Measurements from ENCODE around the gene ENTPD8.
"Not testable (repeated sequence)": the region's sequence is repeated elsewhere in the genome, so short reads cannot be mapped to it uniquely, and the experiment has no call there.

ENTPD8 gene

GRCh38 chr9:137410891-137411249 is 30.3 kb downstream of the ENTPD8 start:
- no peak overlapping the region for H3K4me3 ChIP-seq (ENCODE audit: low read depth, low read length)
- no peak for DNase-seq (ENCODE audit: low read depth)
- no peak for TF ChIP-seq CTCF (IDR thresholded peaks at IDR 0.05; ENCODE audit: low read depth, low read length, missing control alignments)

GRCh38 chr9:137410236-137410890 is 30.8 kb downstream of the ENTPD8 start:
- not testable (repeated sequence) for DNase-seq (ENCODE audit: low read depth); H3K4me3 ChIP-seq (ENCODE audit: low read depth, low read length)

DNA sequence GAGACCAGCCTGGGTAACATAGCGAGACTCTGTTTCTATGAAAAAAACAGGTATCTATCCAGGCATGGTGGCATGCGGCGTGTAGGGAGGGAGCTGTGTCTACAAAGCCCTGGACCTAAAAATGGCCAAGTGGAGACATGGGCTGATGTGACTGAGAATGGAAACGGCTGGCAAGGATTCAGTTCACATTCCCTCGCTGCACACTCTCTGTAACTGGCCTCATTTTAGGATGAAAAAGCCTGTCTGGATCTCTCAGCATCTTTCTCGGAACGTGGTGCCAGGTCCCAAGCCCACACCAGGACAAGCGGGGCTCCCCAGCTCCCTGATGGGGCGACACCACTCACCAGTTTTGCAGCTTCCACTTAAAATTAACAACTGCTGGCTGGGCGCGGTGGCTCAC is 31.6 kb downstream of the ENTPD8 start:
- TF ChIP-seq CTCF (IDR thresholded peaks at IDR 0.05; ENCODE audit: low read depth, low read length, missing control alignments): no peak
- no peak overlapping the region for H3K4me3 ChIP-seq (ENCODE audit: low read depth, low read length)
- DNase-seq (ENCODE audit: low read depth): no peak

DNA sequence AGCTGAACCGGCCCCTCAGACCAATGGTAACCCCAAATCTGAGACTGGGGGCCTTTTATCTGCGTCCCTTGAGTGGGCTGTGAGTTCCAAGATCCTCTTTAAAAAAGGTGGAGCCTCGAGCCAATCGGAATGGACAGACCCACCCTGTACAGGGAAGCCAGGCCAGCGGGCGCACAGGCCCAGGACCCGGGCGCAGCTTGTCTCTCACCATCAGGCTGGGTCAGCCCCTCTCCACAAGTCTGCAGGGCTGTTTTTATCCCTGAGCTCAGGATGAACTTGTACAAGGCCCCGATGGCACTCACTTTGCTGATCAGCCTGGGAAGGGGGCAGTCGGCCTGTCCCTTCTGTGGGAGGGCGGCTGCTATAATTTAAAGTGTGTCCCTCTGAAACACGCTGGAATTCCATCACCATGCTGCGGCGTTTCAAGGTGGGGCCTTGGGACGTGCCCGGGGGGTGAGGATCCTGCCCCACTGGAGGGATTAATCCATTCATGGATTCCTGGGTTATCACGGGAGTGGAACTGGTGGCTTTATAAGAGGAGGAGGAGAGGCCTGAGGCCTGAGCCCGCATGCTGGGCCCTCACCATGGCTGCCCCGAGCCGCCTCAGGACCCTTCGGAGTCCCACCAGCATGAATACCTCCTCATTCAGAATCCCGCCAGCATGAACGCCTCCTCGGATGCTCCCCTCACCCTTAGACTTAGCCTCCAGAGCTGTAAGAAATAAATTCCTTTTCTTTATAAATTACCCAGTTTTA is 32.3 kb downstream of the ENTPD8 start:
- H3K4me3 ChIP-seq (ENCODE audit: low read depth, low read length): no peak overlapping the region
- DNase-seq (ENCODE audit: low read depth): no peak
- TF ChIP-seq CTCF (IDR thresholded peaks at IDR 0.05; ENCODE audit: low read depth, low read length, missing control alignments): no peak

DNA sequence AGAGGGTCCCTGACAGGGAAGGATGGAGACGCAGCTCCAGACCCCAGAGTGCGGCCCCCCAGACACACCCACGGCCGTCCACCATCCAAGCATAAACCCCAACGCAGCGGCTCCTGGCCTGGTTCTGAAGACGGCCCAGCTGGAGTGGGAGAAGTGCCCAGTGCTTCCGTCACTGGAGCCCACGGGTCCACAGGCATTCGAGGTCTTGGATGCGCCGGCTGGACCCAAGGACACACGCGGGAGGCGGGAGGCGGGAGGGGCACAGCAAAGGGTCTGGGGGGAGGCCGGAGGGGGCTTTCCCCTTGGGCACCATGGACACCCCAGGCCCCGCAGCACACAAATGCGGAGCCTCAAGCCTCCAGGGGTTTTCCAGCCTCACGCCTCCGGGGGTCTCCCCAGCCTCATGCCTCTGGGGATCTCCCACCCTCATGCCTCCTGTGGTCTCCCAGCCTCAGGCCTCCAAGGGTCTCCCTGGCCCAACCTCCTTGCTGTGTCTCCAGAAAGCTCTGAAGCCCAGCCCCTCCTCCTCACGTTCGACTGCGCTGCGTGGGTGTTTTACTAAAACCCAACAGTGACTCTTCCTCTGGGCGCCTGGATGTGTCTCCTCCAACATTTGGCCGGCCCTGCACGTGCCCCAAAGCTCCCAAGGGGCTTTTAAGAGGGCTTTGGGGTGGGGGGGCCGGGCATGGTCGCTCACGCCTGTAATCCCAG is 33.4 kb downstream of the ENTPD8 start:
- H3K4me3 ChIP-seq (ENCODE audit: low read depth, low read length): peak overlapping the region; percentile 5; the same call in 1 of the 2 replicates
- DNase-seq (ENCODE audit: low read depth): peak; percentile 41
- no peak for TF ChIP-seq CTCF (IDR thresholded peaks at IDR 0.05; ENCODE audit: low read depth, low read length, missing control alignments)

- DNase-seq (ENCODE audit: low read depth): no peak
- TF ChIP-seq CTCF (IDR thresholded peaks at IDR 0.05; ENCODE audit: low read depth, low read length, missing control alignments): peak; percentile 67
- H3K4me3 ChIP-seq (ENCODE audit: low read depth, low read length): peak overlapping the region; percentile 38
Observed at GRCh38 chr9:137406876-137407589, 34.1 kb downstream of the ENTPD8 start.

Measured in GM12864 (cell line).